HCT116 (cell line): ENCODE measurements around the gene PLXNC1. TPM values are rescaled to one million over a fixed set of nuclear protein-coding genes. Genes with fewer than 3 reads are reported as not detected.

Experiments
- ATAC-seq: fragments of 200-7000 bp; cut with Tn5 transposase; 2 replicates; pipeline ENCODE4 v1.9.1; 2020; ENCODE audit warnings: mild to moderate bottlenecking, moderate library complexity
- BruUV-seq: library from RNA; stranded (reverse); fragments of 400-500 nt; replicated peaks from 2 replicates; lab custom pipeline; 2021; lab: Mats Ljungman, UMichigan
- CTCF ChIA-PET: fragments of 300-600 bp; sonication (Branson Sonifier 250); formaldehyde crosslinking; loops from one replicate; lab custom pipeline; 2021; ENCODE audit warnings: antibody characterized with exemption; lab: Charles Lee
- POLR2A ChIA-PET: fragments of 300-600, 350-600 bp; sonication (Branson Sonifier 250); formaldehyde crosslinking; loops from one replicate; lab custom pipeline; 2021; ENCODE audit warnings: antibody characterized with exemption; lab: Charles Lee
- RAD21 ChIA-PET, 2 experiments: fragments of 300-600 bp; sonication (Branson Sonifier 250); formaldehyde crosslinking; loops; one replicate each; lab custom pipeline; 2023; ENCODE audit warnings: low total read pairs in 2 of 2; ENCODE audit not compliant: uncharacterized antibody in 2 of 2, unreplicated experiment in 2 of 2, low non-redundant PET in 1 of 2; lab: Charles Lee
- DNase-seq: peaks from one replicate; pipeline ENCODE4 v3.0.0-alpha.2; 2010; ENCODE audit warnings: low read depth, low spot score
- H2AFZ ChIP-seq: fragments of 200-600 bp; shearing (Covaris generic), sonication (generic); 2 replicates; pipeline ENCODE4 v1.6.1; 2017; ENCODE audit warnings: low read depth, mixed run types, mixed read lengths, antibody characterized with exemption, low read length; ENCODE audit not compliant: poor library complexity, severe bottlenecking
- H3K27ac ChIP-seq: 2 replicates; pipeline ENCODE4 v1.5.1; 2012; ENCODE audit warnings: low read depth, low read length
- H3K27me3 ChIP-seq: fragments of 200-600 bp; sonication (generic); 2 replicates; pipeline ENCODE4 v1.6.1; 2016; ENCODE audit warnings: mixed run types, low read length, mixed read lengths; ENCODE audit not compliant: insufficient read depth
- H3K36me3 ChIP-seq, 2 experiments: fragments of 200-500 bp in 1 of 2; fragments of 200-600 bp in 1 of 2; sonication (Bioruptor generic) in 1 of 2; sonication (generic) in 1 of 2; 2 replicates each; pipeline versions ENCODE4 v1.5.1 to v1.6.1; 2014 to 2016; ENCODE audit warnings: low read length in 2 of 2, inconsistent platforms in 1 of 2, mixed read lengths in 1 of 2, mixed run types in 1 of 2; ENCODE audit not compliant: insufficient read depth in 2 of 2, control insufficient read depth in 1 of 2
- H3K4me1 ChIP-seq, 2 experiments: fragments of 200-600 bp in 1 of 2; sonication (generic) in 1 of 2; 2 replicates each; pipeline versions ENCODE4 v1.5.1 to v1.6.1; 2012 to 2017; ENCODE audit warnings: low read length in 2 of 2, inconsistent platforms in 1 of 2, mild to moderate bottlenecking in 1 of 2, mixed read lengths in 1 of 2, mixed run types in 1 of 2, moderate library complexity in 1 of 2; ENCODE audit not compliant: insufficient read depth in 2 of 2, control insufficient read depth in 1 of 2
- H3K4me2 ChIP-seq: fragments of 200-600 bp; sonication (generic); 2 replicates; pipeline ENCODE4 v1.6.1; 2017; ENCODE audit warnings: mixed run types, low read length, mixed read lengths
- H3K4me3 ChIP-seq, 2 experiments: fragments of 200-600 bp in 1 of 2; sonication (generic) in 1 of 2; replicated peaks in 1 of 2; 2 replicates each; pipeline ENCODE4 v1.5.1; 2011 to 2016; ENCODE audit warnings: low read length in 2 of 2, control low read depth in 1 of 2, low read depth in 1 of 2, mild to moderate bottlenecking in 1 of 2, mixed read lengths in 1 of 2, mixed run types in 1 of 2
- H3K79me2 ChIP-seq: fragments of 200-600 bp; sonication (generic); 2 replicates; pipeline ENCODE4 v1.6.1; 2017; ENCODE audit warnings: mild to moderate bottlenecking, mixed run types, low read length, moderate library complexity, mixed read lengths; ENCODE audit not compliant: insufficient read depth
- H3K9ac ChIP-seq: fragments of 200-600 bp; sonication (generic); 2 replicates; pipeline ENCODE4 v1.6.1; 2016; ENCODE audit warnings: low read length, mixed read lengths
- H3K9me2 ChIP-seq: fragments of 200-600 bp; sonication (generic), shearing (Covaris generic); 2 replicates; pipeline ENCODE4 v1.6.1; 2017; ENCODE audit warnings: mixed run types, mild to moderate bottlenecking, moderate library complexity; ENCODE audit not compliant: insufficient read depth
- H3K9me3 ChIP-seq, 2 experiments: fragments of 200-500 bp in 1 of 2; fragments of 200-600 bp in 1 of 2; sonication (Bioruptor generic) in 1 of 2; sonication (generic) in 1 of 2; 2 replicates each; pipeline ENCODE4 v1.6.1; 2014 to 2017; ENCODE audit warnings: low read length in 2 of 2, mixed read lengths in 2 of 2, inconsistent platforms in 1 of 2, low read depth in 1 of 2, mild to moderate bottlenecking in 1 of 2, mixed run types in 1 of 2, moderate library complexity in 1 of 2; ENCODE audit not compliant: control insufficient read depth in 1 of 2, insufficient read depth in 1 of 2
- H4K20me1 ChIP-seq: fragments of 200-600 bp; sonication (generic), shearing (Covaris generic); 2 replicates; pipeline ENCODE4 v1.6.1; 2017; ENCODE audit warnings: mixed run types, mild to moderate bottlenecking, moderate library complexity; ENCODE audit not compliant: insufficient read depth
- CBX3 ChIP-seq: IDR thresholded peaks from 2 replicates; pipeline ENCODE4 v1.6.1; 2012; ENCODE audit warnings: low read depth
- CEBPB ChIP-seq: IDR thresholded peaks from 2 replicates; pipeline ENCODE4 v1.6.1; 2012; ENCODE audit warnings: low read depth
- EGR1 ChIP-seq: IDR thresholded peaks from 2 replicates; pipeline ENCODE4 v1.6.1; 2012; ENCODE audit warnings: low read depth
- ELF1 ChIP-seq: IDR thresholded peaks from 2 replicates; pipeline ENCODE4 v1.6.1; 2012; ENCODE audit warnings: low read depth, borderline replicate concordance
- EZH2 ChIP-seq: fragments of 200-600 bp; sonication (generic); IDR thresholded peaks from 2 replicates; pipeline ENCODE4 v1.6.1; 2017; ENCODE audit warnings: antibody characterized with exemption, mixed run types
- FOSL1 ChIP-seq: IDR thresholded peaks from 2 replicates; pipeline ENCODE4 v1.6.1; 2012; ENCODE audit warnings: low read depth
- JUND ChIP-seq: IDR thresholded peaks from 2 replicates; pipeline ENCODE4 v1.6.1; 2012
- POLR2A ChIP-seq: IDR thresholded peaks from 2 replicates; pipeline ENCODE4 v1.7.0; 2011; ENCODE audit warnings: borderline replicate concordance; ENCODE audit not compliant: insufficient read depth, insufficient read length; ENCODE audit errors: extremely low read depth
- POLR2AphosphoS5 ChIP-seq: IDR thresholded peaks from 2 replicates; pipeline ENCODE4 v1.6.1; 2011; ENCODE audit warnings: mild to moderate bottlenecking, low read depth, low read length, moderate library complexity
- SIN3A ChIP-seq: IDR thresholded peaks from 2 replicates; pipeline ENCODE4 v1.6.1; 2012; ENCODE audit warnings: low read depth
- SP1 ChIP-seq: IDR thresholded peaks from 2 replicates; pipeline ENCODE4 v1.6.1; 2012; ENCODE audit warnings: low read depth
- SRF ChIP-seq: IDR thresholded peaks from 2 replicates; pipeline ENCODE4 v1.6.1; 2012; ENCODE audit warnings: low read depth
- YY1 ChIP-seq: IDR thresholded peaks from 2 replicates; pipeline ENCODE4 v1.6.1; 2011; ENCODE audit warnings: low read length, low read depth, moderate library complexity, mild to moderate bottlenecking; ENCODE audit not compliant: insufficient replicate concordance; ENCODE audit errors: extremely low read depth
- ZFX ChIP-seq: fragments of 450-650 bp; IDR thresholded peaks from 2 replicates; pipeline ENCODE4 v1.6.1; 2017
- intact Hi-C: fragments of 100-400 bp; cut with micrococcal nuclease; formaldehyde crosslinking; loops from 2 replicates; pipeline ENCODE4 v1.10.0; 2022
- total RNA-seq: library from RNA; stranded (reverse); gene quantifications from one replicate; pipeline ENCODE4 v1.2.1, GENCODE V29; 2021; ENCODE audit not compliant: unreplicated experiment
- TF ChIP-seq, protein P1 (sequence below): IDR thresholded peaks from 2 replicates; pipeline ENCODE4 v1.6.1; 2011; ENCODE audit warnings: mild to moderate bottlenecking, low read length, moderate library complexity; ENCODE audit not compliant: insufficient replicate concordance; ENCODE audit errors: extremely low read depth
- TF ChIP-seq, protein P2 (sequence below): IDR thresholded peaks from 2 replicates; pipeline ENCODE4 v1.6.1; 2012; ENCODE audit warnings: low read depth

Gene PLXNC1
- total RNA-seq, 1 experiment from 2014 or later, result 0.25 TPM

DNA sequence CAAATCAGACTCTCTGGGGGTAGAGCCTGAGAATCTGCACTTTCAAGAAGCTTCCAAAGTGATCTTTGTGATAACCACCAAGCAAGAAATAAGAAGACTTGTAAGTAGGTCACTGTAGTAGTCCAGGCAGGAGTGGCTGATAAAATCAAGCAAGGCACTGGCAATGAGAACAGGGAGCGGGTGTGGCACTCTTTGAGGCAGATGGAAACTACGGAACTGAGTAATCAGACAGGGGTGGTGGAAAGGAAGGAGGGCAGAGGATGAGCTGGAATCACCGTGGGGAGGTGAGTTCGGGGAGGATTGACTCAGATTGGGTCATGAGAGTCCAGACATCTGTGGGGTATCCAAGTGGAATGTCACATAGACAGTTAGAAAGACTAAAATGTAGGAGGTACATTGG, 44.4 kb upstream of the PLXNC1 start:
- no peaks in the 10 kb centered on the region for H3K9me3 ChIP-seq
- H3K9me2 ChIP-seq, result no peaks in the 10 kb centered on the region
- CTCF ChIA-PET, result interaction anchor here (3.7 to 4.6 kb wide), 2 partner anchors 28 to 534 kb away, joined by 22 to 42 read pairs; no protein-coding TSS in a partner anchor
- no peaks in the 10 kb centered on the region for H4K20me1 ChIP-seq
- H3K27ac ChIP-seq, result no peak overlapping the region
- no peak for TF ChIP-seq ELF1
- no peak overlapping the region for H3K4me2 ChIP-seq
- POLR2A ChIA-PET, result no interaction called here
- no peak overlapping the region for H2AFZ ChIP-seq
- peaks cover 6 to 19% of the 10 kb centered on the region in 2 experiments for H3K4me1 ChIP-seq
- DNase-seq (no peak), ATAC-seq (no peak)
- no peak overlapping the region for H3K9ac ChIP-seq
- H3K27me3 ChIP-seq, result no peaks in the 10 kb centered on the region
- no peak overlapping the region for H3K4me3 ChIP-seq
- RAD21 ChIA-PET, result interaction anchor here in 1 of 2 experiments (1.4 kb wide), 1 partner anchor 1116 kb away, joined by 3 read pairs; no protein-coding TSS in a partner anchor
- intact Hi-C loops, result loop anchor here (2.0 to 5.0 kb wide), 4 partner anchors 317 to 1322 kb away; no protein-coding TSS in a partner anchor
- H3K79me2 ChIP-seq, result no peaks in the 10 kb centered on the region
- H3K36me3 ChIP-seq, result no peaks in the 10 kb centered on the region
- no TSS peak for BruUV-seq

DNA sequence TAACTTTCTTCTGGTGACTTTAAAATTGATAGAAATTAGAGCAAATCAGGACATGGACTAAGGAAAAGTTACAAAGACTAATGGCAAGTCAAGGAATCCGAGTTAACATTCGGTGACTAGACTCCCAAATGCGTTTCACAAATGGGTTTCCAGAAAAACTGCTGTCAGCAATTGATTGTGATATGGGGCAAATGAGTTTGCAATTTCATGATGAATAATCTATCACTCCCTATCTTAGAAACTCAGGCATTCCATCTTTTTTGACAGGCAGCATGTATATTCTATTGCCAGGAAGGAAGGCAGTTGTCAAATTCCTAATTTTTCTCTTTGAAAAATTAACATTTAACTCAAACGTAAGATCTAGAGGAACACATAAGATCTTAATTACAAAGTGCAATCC, 40.5 kb upstream of the PLXNC1 start:
- no TSS peak for BruUV-seq
- H3K27me3 ChIP-seq, result no peaks in the 10 kb centered on the region
- TF ChIP-seq CEBPB (no peak), JUND (no peak), SRF (no peak), SP1 (no peak), POLR2AphosphoS5 (no peak), POLR2A (no peak), SIN3A (no peak), EZH2 (no peak), ZFX (no peak), FOSL1 (no peak), YY1 (no peak), CBX3 (no peak), ELF1 (no peak), EGR1 (no peak)
- TF ChIP-seq, protein P1, sequence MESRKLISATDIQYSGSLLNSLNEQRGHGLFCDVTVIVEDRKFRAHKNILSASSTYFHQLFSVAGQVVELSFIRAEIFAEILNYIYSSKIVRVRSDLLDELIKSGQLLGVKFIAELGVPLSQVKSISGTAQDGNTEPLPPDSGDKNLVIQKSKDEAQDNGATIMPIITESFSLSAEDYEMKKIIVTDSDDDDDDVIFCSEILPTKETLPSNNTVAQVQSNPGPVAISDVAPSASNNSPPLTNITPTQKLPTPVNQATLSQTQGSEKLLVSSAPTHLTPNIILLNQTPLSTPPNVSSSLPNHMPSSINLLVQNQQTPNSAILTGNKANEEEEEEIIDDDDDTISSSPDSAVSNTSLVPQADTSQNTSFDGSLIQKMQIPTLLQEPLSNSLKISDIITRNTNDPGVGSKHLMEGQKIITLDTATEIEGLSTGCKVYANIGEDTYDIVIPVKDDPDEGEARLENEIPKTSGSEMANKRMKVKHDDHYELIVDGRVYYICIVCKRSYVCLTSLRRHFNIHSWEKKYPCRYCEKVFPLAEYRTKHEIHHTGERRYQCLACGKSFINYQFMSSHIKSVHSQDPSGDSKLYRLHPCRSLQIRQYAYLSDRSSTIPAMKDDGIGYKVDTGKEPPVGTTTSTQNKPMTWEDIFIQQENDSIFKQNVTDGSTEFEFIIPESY, result no peak
- TF ChIP-seq, protein P2, sequence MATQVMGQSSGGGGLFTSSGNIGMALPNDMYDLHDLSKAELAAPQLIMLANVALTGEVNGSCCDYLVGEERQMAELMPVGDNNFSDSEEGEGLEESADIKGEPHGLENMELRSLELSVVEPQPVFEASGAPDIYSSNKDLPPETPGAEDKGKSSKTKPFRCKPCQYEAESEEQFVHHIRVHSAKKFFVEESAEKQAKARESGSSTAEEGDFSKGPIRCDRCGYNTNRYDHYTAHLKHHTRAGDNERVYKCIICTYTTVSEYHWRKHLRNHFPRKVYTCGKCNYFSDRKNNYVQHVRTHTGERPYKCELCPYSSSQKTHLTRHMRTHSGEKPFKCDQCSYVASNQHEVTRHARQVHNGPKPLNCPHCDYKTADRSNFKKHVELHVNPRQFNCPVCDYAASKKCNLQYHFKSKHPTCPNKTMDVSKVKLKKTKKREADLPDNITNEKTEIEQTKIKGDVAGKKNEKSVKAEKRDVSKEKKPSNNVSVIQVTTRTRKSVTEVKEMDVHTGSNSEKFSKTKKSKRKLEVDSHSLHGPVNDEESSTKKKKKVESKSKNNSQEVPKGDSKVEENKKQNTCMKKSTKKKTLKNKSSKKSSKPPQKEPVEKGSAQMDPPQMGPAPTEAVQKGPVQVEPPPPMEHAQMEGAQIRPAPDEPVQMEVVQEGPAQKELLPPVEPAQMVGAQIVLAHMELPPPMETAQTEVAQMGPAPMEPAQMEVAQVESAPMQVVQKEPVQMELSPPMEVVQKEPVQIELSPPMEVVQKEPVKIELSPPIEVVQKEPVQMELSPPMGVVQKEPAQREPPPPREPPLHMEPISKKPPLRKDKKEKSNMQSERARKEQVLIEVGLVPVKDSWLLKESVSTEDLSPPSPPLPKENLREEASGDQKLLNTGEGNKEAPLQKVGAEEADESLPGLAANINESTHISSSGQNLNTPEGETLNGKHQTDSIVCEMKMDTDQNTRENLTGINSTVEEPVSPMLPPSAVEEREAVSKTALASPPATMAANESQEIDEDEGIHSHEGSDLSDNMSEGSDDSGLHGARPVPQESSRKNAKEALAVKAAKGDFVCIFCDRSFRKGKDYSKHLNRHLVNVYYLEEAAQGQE, result no peak
- H3K27ac ChIP-seq, result no peak overlapping the region
- no peaks in the 10 kb centered on the region for H4K20me1 ChIP-seq
- no peaks in the 10 kb centered on the region for H3K9me2 ChIP-seq
- H3K36me3 ChIP-seq, result no peaks in the 10 kb centered on the region
- RAD21 ChIA-PET, result no interaction called here
- H3K4me3 ChIP-seq, result no peak overlapping the region
- CTCF ChIA-PET, result no interaction called here
- no peak for ATAC-seq
- intact Hi-C loops, result no loop called here
- POLR2A ChIA-PET, result no interaction called here
- H3K9me3 ChIP-seq, result no peaks in the 10 kb centered on the region
- H3K9ac ChIP-seq, result no peak overlapping the region
- H2AFZ ChIP-seq, result no peak overlapping the region
- no peaks in the 10 kb centered on the region for H3K79me2 ChIP-seq
- DNase-seq, result no peak
- H3K4me2 ChIP-seq, result no peak overlapping the region
- H3K4me1 ChIP-seq, result peaks cover 0 to 3% of the 10 kb centered on the region in 2 experiments; a peak in 1 of 4 replicates
